WTC11 (cell line): ENCODE measurements around the gene ZNF592.

Experiments used
- ATF2 ChIP-seq: sonication (generic); formaldehyde crosslinking; IDR thresholded peaks from 2 replicates; pipeline ENCODE4 v1.8.1; 2022; ENCODE audit warnings: low read depth, missing genetic modification reagents, borderline replicate concordance
- CBFB ChIP-seq: sonication (generic); formaldehyde crosslinking; IDR thresholded peaks from 2 replicates; pipeline ENCODE4 v1.8.1; 2022; ENCODE audit warnings: mild to moderate bottlenecking, low read depth, missing genetic modification reagents
- CTCF ChIP-seq: fragments of 200-600 bp; IDR thresholded peaks from 2 replicates; pipeline ENCODE4 v1.8.0; 2022; ENCODE audit warnings: antibody characterized with exemption
- USF2 ChIP-seq: sonication (generic); formaldehyde crosslinking; IDR thresholded peaks from 2 replicates; pipeline ENCODE4 v1.8.1; 2023; ENCODE audit warnings: mild to moderate bottlenecking, missing genetic modification reagents, moderate library complexity
- ZNF263 ChIP-seq: sonication (generic); formaldehyde crosslinking; IDR thresholded peaks from 2 replicates; pipeline ENCODE4 v1.8.1; 2022; ENCODE audit warnings: low read depth, mild to moderate bottlenecking, moderate library complexity, missing genetic modification reagents

GRCh38 chr15:84807228-84807627 lies 58.8 kb downstream of the ZNF592 start:
- no peak for TF ChIP-seq CTCF
- no peak for TF ChIP-seq USF2 (CRISPR knock-in tag)
- TF ChIP-seq CBFB (CRISPR knock-in tag): no peak
- TF ChIP-seq ATF2 (CRISPR knock-in tag): no peak
- TF ChIP-seq ZNF263 (CRISPR knock-in tag): no peak
